HG03280 (cell line): ENCODE measurements around the gene ARMH2.

Source experiments
- ATAC-seq: cut with Tn5 transposase; IDR thresholded peaks from one replicate; pipeline ENCODE4 v1.9.1; 2021; ENCODE audit warnings: mild to moderate bottlenecking, moderate library complexity; ENCODE audit not compliant: unreplicated experiment

Gene ARMH2

GRCh38 chr6:24821860-24822444 is 23.2 kb upstream of the ARMH2 start:
- no peak for ATAC-seq

- ATAC-seq = no peak
These were observed 19.6 kb upstream of the ARMH2 start for GRCh38 chr6:24818346-24818745.

- ATAC-seq = no peak
These were observed 11.0 kb upstream of the ARMH2 start for GRCh38 chr6:24809728-24810127.

- ATAC-seq = no peak
These were observed 8.9 kb upstream of the ARMH2 start for GRCh38 chr6:24807584-24807983.

GRCh38 chr6:24802271-24803059 is 3.7 kb upstream of the ARMH2 start:
- ATAC-seq = no peak

- no peak for ATAC-seq
These were observed 811 bp upstream of the ARMH2 start for GRCh38 chr6:24799541-24799915.

- ATAC-seq = no peak
These were observed 1.0 kb downstream of the ARMH2 start for GRCh38 chr6:24797596-24798216.

- no peak for ATAC-seq
These were observed 2.0 kb downstream of the ARMH2 start for GRCh38 chr6:24796616-24797290.

GRCh38 chr6:24795106-24795505 is 3.6 kb downstream of the ARMH2 start:
- ATAC-seq = no peak

GRCh38 chr6:24788031-24788665 is 10.6 kb downstream of the ARMH2 start:
- no peak for ATAC-seq

- ATAC-seq = no peak
These were observed 18.5 kb downstream of the ARMH2 start for GRCh38 chr6:24780206-24780605.

GRCh38 chr6:24779416-24780016 is 19.2 kb downstream of the ARMH2 start:
- ATAC-seq = no peak

GRCh38 chr6:24778878-24779277 is 19.8 kb downstream of the ARMH2 start:
- no peak for ATAC-seq

- ATAC-seq = no peak
These were observed 20.6 kb downstream of the ARMH2 start for GRCh38 chr6:24778121-24778520.

- no peak for ATAC-seq
These were observed 21.5 kb downstream of the ARMH2 start for GRCh38 chr6:24777227-24777626.

- peak; percentile 0 for ATAC-seq
These were observed 23.1 kb downstream of the ARMH2 start for GRCh38 chr6:24775520-24776058.

- peak; percentile 93 for ATAC-seq
These were observed 23.8 kb downstream of the ARMH2 start, which contains the start of gene GMNN for GRCh38 chr6:24774696-24775519. GMNN (plus strand) TSS chr6:24774937; CDS start chr6:24777247, 2,310 bp downstream.

- no peak for ATAC-seq
These were observed 30.4 kb downstream of the ARMH2 start for GRCh38 chr6:24768361-24768760.

- ATAC-seq = peak; percentile 52
These were observed 31.8 kb downstream of the ARMH2 start for GRCh38 chr6:24766680-24767462.
